ENCODE results near the gene CPD. TPM values are rescaled to one million over a fixed set of nuclear protein-coding genes. Genes with fewer than 3 reads are reported as not detected.
A peak's percentile ranks its signal among the peaks of the same experiment; 100 is the strongest.

The CPD gene
- total RNA-seq, 1 donor from 2014 or later, result 107 TPM

DNA sequence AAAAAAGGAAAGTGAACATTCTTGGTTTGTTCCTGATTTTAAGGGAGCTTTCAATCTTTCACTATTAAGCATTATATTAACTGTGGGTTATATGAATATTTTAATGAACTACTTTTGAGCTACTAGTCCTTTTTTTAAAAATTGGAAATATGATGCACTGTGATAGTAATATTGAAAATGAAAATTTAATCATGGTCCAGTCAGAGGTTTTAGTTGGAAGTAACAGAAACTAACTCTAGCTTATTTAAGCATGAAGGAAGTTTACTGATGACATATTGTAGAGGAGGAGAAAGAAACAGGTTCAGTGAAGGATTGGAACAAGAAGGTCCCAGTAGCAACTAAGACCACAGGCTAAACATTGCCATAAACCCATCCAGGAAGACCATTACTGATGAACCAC lies 24.0 kb upstream of the CPD start:
- no peak for DNase-seq

DNA sequence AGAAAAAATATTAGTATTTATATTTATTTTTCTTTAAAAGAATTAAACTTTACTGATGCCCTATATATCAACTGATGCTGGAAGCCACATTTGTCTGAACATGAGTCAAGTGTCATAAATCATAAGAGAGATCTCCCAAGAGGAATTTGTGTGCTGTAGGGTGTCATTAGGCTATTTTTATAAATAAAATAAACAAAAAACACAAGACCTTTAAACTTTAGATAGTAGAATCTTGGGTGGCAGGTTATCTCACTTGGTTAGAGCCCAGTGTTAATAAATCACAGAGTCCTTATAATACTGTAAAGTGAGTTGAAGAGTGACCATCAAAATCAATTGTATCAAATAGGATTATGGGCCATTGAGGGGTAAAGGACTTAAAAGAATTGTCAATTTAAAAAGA lies 21.3 kb upstream of the CPD start:
- DNase-seq, result no peak

DNA sequence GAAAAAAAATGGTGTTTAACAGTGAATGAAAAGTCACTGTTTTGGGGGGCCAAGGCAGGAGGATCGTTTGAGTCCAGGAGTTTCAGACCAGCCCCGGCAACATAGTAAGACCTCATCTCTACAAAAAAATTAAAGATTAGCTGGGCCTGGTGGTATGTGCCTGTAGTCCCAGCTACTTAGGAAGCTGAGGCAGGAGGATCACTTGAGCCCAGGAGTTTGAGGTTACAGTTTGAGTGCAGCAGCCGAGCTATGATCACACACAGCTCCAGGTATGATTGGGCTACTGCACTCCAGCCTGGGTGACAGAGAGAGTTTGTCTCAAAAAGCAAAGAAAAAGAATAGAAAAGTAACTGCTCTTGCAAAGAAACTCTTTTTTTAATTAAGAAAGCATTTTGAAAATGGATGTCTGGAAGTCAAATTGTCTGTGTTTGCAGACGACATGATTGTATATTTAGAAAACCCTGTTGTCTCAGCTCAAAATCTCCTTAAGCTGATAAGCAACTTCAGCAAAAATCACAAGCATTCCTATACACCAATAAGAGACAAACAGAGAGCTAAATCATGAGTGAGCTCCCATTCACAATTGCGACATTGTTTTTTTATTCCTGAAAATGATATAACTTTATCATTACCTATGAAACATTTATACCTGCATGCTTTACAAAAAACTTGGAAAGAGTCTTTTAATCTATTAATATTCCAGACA lies 20.5 kb upstream of the CPD start:
- DNase-seq, result no peak

DNA sequence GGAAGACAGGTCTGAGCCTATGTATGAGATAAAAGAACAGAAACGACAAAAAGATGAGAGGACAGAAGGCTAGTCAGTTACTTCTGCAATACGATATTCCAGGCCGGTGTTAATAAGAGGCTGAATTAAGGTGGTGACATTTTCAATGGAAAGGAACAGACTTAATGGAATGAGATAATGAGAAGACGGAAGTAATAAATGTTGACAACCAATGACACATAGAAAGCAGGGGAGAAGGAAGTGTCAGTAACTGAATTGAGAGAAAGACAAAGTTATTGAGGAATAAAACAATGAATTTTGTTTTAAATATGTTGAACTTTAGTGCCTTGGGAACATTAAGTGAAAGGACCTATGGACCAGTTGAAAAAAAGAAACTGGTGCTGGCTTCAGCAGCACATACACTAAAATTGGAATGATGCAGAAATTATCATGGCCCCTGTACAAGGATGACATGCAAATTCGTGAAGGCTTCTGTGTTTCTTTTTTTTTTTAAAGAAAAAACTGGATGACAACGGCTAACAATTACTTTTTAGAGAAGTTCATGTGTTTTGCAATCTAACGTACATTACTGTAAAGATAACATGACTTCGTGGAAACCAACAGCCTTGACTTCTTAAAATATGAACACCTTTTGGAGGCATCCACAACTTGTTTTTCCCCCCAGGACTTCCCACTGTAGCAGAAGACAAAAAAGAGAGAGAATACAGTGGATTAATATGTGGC lies 18.5 kb upstream of the CPD start:
- no peak for DNase-seq

DNA sequence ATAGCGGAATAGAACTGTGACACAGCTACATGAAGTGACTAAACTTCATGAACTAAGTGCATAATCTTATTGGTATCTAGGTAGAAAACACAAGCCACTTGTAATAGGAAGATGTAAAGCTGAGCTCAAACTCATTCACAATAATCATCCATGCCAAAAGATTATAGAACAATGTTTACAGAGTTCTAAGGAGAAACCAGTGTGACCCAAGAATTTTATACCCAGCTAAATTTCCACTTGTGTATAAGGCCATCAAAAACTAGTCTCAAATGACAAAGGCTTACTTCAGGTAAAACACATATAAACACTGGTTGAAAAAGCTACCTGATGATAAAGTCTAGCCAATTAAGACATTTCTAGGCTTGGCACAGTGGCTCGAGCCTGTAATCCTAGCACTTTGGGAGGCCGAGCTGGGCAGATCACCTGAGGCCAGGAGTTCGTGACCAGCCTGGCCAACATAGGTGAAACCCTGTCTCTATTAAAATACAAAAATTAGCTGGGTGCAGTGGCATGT lies 16.9 kb upstream of the CPD start:
- no peak for DNase-seq

DNA sequence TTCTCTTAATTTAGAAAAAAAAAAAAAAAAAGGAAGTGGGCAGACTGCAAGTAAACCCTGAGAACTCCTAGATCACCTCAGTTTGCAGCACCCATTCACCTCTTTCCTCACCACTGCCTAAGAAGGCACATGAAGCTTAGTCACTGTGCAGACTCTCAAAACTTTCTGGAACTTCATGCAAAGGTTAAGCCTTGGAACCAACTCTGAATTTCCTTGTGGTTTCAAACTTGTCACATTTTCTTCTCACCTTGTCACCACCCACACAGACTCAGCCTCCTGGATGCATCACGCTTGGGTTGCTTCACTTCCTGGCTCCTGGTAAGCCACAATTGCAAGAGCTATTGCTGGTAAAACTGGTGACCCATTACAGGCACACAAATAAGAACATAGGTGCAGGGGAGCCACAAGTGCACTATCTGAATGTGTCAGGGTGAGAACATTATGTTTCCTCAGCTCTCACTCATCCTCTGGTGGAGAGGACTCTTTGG lies 15.0 kb upstream of the CPD start:
- DNase-seq, result no peak

DNA sequence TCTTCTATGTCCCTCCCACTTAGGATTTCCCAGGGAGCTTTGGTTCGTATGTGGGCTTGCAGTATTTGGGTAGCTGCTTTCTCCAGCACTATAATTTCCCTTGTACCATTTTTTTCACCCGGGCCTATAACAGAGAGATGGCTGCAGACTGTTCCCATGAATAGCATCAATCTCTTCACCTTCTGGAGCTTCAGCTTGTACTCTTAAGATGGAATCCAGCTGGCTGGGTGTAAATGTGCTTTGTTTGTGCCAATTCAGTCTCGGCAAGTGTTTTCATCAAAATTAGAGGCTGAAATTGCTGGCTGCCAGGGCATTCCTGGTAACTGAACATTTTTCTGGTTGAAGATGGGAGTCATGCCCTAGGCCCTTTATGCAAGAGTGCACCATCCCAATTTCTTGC lies 12.2 kb upstream of the CPD start:
- DNase-seq, result no peak

DNA sequence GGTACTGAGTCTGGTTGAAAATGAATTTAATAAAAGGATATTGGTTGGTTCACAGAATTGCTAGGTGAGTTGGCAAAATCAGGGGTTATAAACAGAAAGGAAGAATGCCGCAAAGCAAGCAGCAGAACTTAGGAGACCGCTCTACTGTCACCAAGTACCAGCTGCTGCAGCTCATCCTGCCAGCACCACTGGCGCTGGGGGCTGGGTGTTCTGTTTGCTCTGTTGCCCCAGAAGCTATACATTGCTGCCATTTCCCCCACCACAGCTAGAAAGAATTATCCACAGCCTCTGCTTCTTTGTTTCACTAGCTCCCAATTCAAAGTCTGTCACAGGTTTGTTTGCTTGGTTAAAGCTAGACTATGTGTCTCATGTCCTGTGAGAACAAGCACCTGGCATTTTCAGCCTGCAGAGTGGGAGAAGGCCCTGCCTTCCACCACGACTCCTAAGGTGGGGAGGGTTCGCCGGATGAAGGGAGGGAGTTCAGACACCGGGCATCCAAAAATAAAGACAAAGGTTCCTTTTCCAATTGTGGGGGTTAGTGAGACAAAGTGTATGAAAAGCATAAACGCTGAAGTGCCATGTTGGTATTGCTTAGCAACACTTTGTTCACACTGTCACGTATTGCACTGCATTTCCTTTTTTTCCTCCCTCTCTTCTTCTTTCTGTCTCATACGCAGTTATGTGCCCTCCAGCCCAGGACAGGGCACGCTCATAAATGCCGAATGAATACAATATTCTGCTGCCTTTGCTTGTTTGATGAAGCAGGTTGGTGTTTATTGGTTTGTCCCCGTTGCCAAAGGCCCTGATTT lies 9.6 kb upstream of the CPD start:
- DNase-seq, result peak; percentile 48

DNA sequence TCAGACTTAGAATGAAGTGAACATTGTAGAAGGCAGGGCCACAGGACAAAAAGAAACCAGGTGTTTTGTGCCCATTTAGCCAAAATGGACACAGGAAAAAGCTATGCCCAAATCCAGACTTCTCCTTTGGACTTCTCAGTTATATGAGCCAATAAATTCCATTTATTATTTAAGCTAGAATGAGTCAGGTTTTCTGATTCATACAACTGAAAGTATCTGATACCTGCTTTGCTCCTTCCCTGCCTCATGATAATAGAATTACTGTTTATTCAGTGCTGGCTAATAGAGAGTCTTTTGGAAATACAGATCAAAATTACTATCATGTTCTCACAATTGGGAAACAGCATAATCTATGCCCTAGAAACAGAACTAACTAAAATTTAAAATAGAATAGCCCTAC lies 8.7 kb upstream of the CPD start:
- DNase-seq, result no peak

DNA sequence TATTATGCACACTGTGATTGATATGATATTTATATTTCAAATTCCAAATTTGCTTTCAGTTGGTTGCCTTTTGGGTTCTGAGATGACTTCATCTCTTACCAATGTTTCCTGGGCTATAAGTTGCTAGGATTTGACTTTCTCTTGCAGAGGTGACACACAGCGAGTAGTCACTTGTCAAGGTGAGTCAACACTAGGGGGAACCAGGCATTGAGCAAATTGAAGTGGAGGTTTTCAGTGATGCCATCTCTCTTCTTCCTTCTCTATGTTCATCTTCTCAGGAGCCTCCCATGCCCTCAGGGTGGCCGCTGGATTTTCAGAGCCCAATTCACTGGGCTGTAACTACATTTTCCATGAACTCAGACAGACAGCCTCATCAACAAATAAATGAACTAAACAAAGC lies 6.0 kb upstream of the CPD start:
- no peak for DNase-seq

DNA sequence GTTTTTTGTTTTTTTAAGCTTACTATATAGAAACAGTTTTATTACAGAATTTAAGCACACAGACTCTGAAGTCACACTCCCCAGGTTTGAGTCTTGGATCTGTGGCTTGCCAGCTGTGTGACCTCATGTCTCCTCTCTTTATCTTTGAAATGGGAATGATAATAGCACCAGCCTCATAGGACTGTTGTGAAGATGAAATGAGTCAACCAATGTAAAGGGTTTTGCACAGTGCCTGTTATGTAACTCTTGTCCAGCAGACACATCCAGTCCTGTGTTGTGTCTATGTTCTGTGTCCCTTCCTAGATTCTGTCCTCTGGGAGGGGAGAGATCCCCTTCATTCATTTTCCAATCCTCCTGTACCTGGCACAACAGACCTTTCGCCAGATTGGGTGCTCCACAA lies 3.1 kb upstream of the CPD start:
- DNase-seq, result no peak

DNA sequence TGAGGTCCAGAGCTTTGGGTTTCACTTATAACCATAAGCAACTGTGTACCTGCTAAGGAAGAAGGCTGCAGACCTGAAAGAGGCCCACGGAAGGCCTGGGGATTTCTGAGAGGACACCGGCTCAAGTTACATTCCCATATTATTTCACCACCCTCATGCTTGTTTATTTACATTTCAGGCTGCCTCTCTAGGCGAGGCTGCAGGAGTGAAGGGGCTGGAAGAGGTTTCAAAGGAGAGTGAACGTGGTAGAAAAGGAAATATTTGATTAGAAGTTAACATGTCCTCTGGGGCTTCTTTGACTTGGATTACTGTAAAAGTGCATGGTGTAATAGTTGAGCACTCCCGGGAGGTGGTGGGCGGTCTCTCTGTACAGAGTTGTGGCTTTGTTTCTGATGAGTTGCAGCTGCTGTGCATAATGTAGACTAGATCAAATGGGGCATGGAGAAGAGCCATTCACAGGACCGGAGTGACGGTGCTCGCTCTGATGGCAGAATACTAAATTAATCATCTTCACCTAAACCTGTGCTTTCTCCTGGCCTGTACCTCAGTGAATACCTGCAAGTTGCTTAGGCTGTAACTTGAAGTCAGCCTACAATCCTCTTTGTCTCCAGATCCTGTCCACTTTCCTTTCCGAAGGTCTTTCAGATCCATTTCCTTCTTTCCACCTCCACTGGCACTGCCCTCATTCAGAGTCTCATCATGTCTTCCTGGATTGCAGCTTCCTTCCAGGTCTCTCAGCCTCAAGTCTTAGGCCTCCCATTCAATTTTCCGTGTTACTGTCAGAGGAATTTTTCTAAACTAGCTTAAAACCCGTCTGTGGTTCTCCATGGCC lies 1.9 kb upstream of the CPD start:
- peak; percentile 79 for DNase-seq

DNA sequence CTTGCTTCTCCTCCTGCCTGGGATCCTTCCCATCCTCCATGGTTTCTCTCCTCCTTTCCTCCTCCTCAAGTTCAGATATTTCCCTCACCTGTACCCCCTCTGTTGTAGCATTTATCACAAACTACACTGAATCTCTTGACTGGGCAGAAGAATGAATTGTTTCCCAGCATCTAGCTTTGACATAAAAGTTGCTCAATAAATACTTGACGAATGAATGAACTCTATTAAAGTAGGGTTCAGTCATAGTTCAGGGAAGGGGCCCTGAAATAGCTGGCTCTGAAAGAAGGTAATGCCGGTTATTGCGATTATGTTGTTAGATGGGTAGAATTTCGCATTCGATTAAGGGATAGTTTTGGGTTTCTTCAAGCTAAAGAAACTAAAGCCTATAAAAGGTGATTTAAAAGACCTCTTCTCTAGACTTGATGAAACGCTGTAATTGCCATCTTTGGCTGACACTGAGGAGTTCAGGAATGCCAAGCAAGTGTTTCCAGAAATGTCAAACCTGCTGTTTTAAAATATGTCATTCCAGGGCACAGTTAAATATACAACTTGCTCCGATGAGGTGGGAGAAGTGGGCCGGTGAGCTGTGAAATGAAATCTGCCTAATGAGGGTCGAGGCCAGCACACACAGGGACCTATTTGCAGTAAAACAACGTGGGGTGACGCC lies 1.0 kb upstream of the CPD start:
- no peak for DNase-seq

DNA sequence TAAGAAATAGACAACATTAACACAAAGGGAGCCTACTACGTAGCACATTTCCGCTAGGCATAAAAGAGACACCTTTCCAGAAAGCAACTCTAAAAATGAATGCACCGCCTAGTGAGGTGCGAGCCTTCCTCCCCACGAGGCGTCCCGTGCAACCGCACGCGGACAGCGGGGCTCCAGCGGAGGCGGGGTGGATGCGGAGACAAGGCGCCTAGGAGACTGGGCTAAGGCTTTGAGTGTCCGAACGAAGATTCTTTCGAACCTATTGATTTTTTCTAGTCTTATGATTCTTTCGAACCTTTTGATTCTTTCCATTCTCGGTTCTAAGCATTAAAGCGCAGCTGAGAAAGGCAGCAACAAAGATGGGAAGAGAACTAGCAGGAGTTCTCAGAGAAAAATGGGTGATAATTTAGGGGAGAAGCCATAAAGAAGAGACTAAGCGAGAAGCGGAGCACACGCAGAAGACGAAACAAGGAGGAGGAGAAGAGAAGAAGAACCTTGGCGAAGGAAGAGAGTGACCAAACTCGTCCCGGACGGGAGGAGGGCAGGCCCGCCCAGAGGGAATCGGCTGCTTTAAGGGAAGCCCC lies 394 bp upstream of the CPD start:
- DNase-seq, result no peak

DNA sequence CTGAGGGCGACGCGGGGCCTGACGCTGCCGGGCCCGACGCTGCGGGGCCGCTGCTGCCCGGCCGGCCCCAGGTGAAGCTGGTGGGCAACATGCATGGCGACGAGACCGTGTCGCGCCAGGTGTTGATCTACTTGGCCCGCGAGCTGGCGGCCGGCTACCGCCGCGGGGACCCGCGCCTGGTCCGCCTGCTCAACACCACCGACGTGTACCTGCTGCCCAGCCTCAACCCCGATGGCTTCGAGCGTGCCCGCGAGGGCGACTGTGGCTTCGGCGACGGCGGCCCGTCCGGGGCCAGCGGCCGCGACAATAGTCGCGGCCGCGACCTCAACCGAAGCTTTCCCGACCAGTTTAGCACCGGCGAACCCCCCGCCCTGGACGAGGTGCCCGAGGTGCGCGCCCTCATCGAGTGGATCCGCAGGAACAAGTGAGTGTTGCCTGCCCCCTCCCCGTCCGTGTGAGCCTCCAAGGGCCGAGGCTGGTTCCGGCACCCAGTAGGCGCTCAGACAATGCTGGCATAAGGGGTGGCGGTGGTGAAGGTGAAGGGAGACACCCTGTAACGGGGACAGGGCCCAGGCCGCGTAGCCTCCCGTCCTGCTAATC lies 676 bp downstream of the CPD start:
- no peak for DNase-seq

DNA sequence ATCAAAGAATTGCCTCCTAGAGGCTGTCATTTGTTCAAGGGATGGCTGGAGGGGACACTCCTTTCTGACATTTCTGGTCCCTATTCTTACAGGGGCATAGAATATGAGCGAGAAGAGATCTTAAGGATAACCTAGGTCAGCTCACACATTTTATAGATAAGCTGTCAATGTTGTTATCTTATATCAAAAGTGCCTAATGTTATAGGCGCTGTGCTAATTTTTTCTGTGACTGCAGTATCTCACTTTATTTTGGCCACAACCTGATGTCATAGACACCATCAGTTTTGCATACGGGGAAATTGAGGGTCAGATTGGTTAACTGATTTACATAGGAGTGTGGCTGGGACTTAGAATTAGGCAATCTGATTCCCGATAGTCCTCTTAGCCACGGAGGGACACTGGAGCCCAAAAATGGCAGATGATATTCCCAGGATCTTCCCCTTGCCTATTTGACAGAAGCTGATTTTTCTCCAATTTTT lies 1.2 kb downstream of the CPD start:
- peak; percentile 7 for DNase-seq

DNA sequence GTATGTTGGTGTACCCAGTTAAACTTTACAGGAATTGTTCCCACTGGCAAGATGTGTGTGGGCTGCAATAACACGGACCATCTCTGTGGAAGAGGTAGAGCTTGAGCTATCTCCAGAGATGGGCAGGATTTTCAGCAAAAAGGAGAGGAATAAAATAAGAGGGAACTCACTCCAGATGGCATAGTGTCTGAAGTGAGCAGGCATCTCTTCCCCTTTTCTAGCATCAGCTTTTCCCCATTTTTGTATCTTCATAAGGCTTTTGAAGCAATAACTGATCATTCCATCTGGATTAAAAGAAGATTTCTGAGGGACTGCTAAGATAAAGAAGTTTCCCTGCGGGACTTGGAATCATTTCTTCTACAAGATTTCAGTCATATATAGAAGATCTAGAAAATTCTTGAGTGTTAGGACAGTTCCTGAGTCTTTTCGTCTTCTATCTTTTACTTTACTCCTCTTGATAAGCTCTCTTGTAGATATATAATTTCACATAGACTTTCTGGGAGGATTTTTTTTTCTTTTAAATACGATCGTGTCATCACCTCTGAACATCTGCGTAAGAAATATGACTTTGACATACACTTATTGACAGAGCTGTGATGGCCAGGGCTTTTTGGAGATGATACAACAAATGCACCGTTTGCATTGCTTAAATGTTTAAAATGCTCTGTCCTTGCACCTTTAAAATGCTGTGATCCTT lies 2.1 kb downstream of the CPD start:
- no peak for DNase-seq

DNA sequence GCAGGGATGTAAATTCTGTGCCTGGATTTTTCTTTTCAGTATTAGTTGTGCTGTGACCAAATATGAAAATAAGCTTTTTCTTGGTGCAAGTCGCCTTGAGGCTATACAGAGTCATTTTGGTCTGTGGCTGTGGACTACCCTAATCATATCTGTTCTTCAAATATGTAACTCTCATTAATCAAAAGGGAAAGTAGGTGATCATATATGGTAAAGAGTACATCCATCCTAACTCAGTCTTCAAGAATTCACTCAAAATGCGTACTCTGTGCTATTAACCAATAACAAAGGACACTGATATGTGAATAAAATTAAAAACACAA lies 2.6 kb downstream of the CPD start:
- DNase-seq, result no peak

DNA sequence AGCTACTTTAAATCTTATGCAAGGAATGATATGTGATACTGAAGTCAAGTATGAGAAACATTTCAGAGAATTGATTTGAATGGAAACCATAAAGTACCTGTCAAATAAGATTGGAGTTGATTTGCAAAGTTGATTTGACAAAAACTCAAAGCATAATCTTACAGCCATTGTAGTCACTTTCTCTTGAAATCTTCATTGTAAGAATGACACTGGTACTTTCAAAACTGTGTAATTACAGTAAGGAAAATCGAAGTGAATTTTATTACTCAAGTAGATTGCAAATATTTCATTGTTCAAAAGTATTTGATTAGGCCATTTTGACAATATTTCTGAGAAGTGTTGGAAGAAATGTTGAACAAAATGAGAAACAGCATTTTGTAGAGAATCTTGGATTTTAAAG lies 3.6 kb downstream of the CPD start:
- no peak for DNase-seq
